Measurements from ENCODE around the gene THSD1.

The THSD1 gene

GRCh38 chr13:52405767-52406494 lies at the start of gene THSD1:
Gene THSD1 (minus strand): TSS chr13:52406172. CDS start chr13:52402600, 3,572 bp downstream.
- no peak for DNase-seq (ENCODE audit: low spot score)

GRCh38 chr13:52455677-52456041 lies 49.7 kb upstream of the THSD1 start:
- DNase-seq (ENCODE audit: low spot score): peak; percentile 76

GRCh38 chr13:52454820-52455676 lies 49.1 kb upstream of the THSD1 start, which contains the start of gene CKAP2:
Gene CKAP2 (plus strand): TSS chr13:52455478. CDS start chr13:52455557, 79 bp downstream.
- peak; percentile 96 for DNase-seq (ENCODE audit: low spot score)

GRCh38 chr13:52454459-52454819 lies 48.5 kb upstream of the THSD1 start:
- DNase-seq (ENCODE audit: low spot score): peak; percentile 17

- no peak for DNase-seq (ENCODE audit: low spot score)
These were observed 46.5 kb upstream of the THSD1 start for GRCh38 chr13:52452470-52452869.

GRCh38 chr13:52451135-52451804 lies 45.3 kb upstream of the THSD1 start:
- DNase-seq (ENCODE audit: low spot score): no peak

- DNase-seq (ENCODE audit: low spot score): no peak
These were observed 44.8 kb upstream of the THSD1 start for GRCh38 chr13:52450793-52451116.

GRCh38 chr13:52450012-52450792 lies 44.2 kb upstream of the THSD1 start, which contains the start of gene VPS36:
Gene VPS36 (minus strand): TSS chr13:52450634. CDS start chr13:52450594, 40 bp downstream.
- DNase-seq (ENCODE audit: low spot score): peak; percentile 96

- DNase-seq (ENCODE audit: low spot score): no peak
These were observed 43.5 kb upstream of the THSD1 start for GRCh38 chr13:52449331-52450011.

- no peak for DNase-seq (ENCODE audit: low spot score)
These were observed 42.0 kb upstream of the THSD1 start for GRCh38 chr13:52447815-52448552.

- DNase-seq (ENCODE audit: low spot score): peak; percentile 46
These were observed 41.4 kb upstream of the THSD1 start for GRCh38 chr13:52447354-52447753.

- no peak for DNase-seq (ENCODE audit: low spot score)
These were observed 40.3 kb upstream of the THSD1 start for GRCh38 chr13:52446265-52446664.

- DNase-seq (ENCODE audit: low spot score): no peak
These were observed 26.5 kb upstream of the THSD1 start for GRCh38 chr13:52432456-52432855.

GRCh38 chr13:52428295-52428694 lies 22.3 kb upstream of the THSD1 start:
- no peak for DNase-seq (ENCODE audit: low spot score)

GRCh38 chr13:52421216-52421615 lies 15.2 kb upstream of the THSD1 start:
- no peak for DNase-seq (ENCODE audit: low spot score)

GRCh38 chr13:52419080-52419479 lies 13.1 kb upstream of the THSD1 start:
- no peak for DNase-seq (ENCODE audit: low spot score)

- no peak for DNase-seq (ENCODE audit: low spot score)
These were observed 9.0 kb upstream of the THSD1 start for GRCh38 chr13:52414963-52415362.

- DNase-seq (ENCODE audit: low spot score): no peak
These were observed 8.1 kb upstream of the THSD1 start for GRCh38 chr13:52414051-52414450.

GRCh38 chr13:52412128-52412527 lies 6.2 kb upstream of the THSD1 start:
- DNase-seq (ENCODE audit: low spot score): no peak

GRCh38 chr13:52411629-52412028 lies 5.7 kb upstream of the THSD1 start:
- peak; percentile 60 for DNase-seq (ENCODE audit: low spot score)
